ENCODE results near the gene ECI2. TPM values are rescaled to one million over a fixed set of nuclear protein-coding genes. Genes with fewer than 3 reads are reported as not detected.

ECI2 gene
- total and polyA plus RNA-seq, 2 of the 13 experiments (the other 11 are each of a cell fraction or from before 2014, with no cell fraction given), result 78.5 to 228 TPM

- TF ChIP-seq ZNF687 (CRISPR knock-in tag; IDR thresholded peaks at IDR 0.05) (peak; percentile 66), ZNF550 (CRISPR knock-in tag; IDR thresholded peaks at IDR 0.05; ENCODE audit: borderline replicate concordance) (no peak), NR1H2 (CRISPR knock-in tag; IDR thresholded peaks at IDR 0.05; ENCODE audit: borderline replicate concordance, low read depth) (no peak), ZNF414 (CRISPR knock-in tag; IDR thresholded peaks at IDR 0.05) (peak; percentile 62; the same call in 1 of the 2 replicates), KDM5B (CRISPR knock-in tag; IDR thresholded peaks at IDR 0.05; ENCODE audit: borderline replicate concordance) (no peak), GRHL1 (CRISPR knock-in tag; conservative IDR thresholded peaks at IDR 0.05) (no peak), FOXC1 (CRISPR knock-in tag; IDR thresholded peaks at IDR 0.05; ENCODE audit: borderline replicate concordance) (0 out of 2 replicates have a peak, but pooled peaks have one; percentile 21), KLF6 (CRISPR knock-in tag; IDR thresholded peaks at IDR 0.05) (0 out of 2 replicates have a peak, but pooled peaks have one; percentile 53), ZNF761 (CRISPR knock-in tag; conservative IDR thresholded peaks at IDR 0.05) (0 out of 2 replicates have a peak, but pooled peaks have one; percentile 4), ZNF766 (CRISPR knock-in tag; IDR thresholded peaks at IDR 0.05; ENCODE audit: borderline replicate concordance) (peak; percentile 40; the same call in 1 of the 2 replicates), ZNF562 (CRISPR knock-in tag; IDR thresholded peaks at IDR 0.05; ENCODE audit: borderline replicate concordance) (no peak), ZNF607 (CRISPR knock-in tag; IDR thresholded peaks at IDR 0.05; ENCODE audit: borderline replicate concordance) (peak; percentile 48; the same call in 1 of the 2 replicates), HOXD1 (CRISPR knock-in tag; IDR thresholded peaks at IDR 0.05) (peak; percentile 63; the same call in 1 of the 2 replicates), KAT8 (CRISPR knock-in tag; IDR thresholded peaks at IDR 0.05) (peak; percentile 52), ETV6 (CRISPR knock-in tag; conservative IDR thresholded peaks at IDR 0.05) (0 out of 2 replicates have a peak, but pooled peaks have one; percentile 30), ZNF18 (CRISPR knock-in tag; IDR thresholded peaks at IDR 0.05; ENCODE audit: insufficient replicate concordance) (no peak), ZNF343 (CRISPR knock-in tag; IDR thresholded peaks at IDR 0.05) (peak; percentile 16; the same call in 1 of the 2 replicates), ZNF772 (CRISPR knock-in tag; IDR thresholded peaks at IDR 0.05) (0 out of 2 replicates have a peak, but pooled peaks have one; percentile 40), HIVEP1 (CRISPR knock-in tag; IDR thresholded peaks at IDR 0.05) (peak; percentile 39; the same call in 1 of the 2 replicates), GATA4 (IDR thresholded peaks at IDR 0.05; ENCODE audit: borderline replicate concordance, low read depth) (no peak), CHCHD3 (CRISPR knock-in tag; IDR thresholded peaks at IDR 0.05) (no peak)
These were observed 434 bp upstream of the ECI2 start (continued) for GRCh38 chr6:4135665-4136353.

Data from HepG2 (cell line).